HTR-8/SVneo (cell line): ENCODE measurements around the gene WDR62.

ENCODE experiments used
- DNase-seq: peaks from one replicate; pipeline ENCODE4 v3.0.0; 2011; ENCODE audit warnings: low spot score, mixed read lengths; ENCODE audit not compliant: insufficient read length
- FAIRE-seq: peaks from 2 replicates; lab custom pipeline; 2011; peaks lifted over from hg19 to GRCh38; lab: Jason Lieb, UNC

The WDR62 gene

DNA sequence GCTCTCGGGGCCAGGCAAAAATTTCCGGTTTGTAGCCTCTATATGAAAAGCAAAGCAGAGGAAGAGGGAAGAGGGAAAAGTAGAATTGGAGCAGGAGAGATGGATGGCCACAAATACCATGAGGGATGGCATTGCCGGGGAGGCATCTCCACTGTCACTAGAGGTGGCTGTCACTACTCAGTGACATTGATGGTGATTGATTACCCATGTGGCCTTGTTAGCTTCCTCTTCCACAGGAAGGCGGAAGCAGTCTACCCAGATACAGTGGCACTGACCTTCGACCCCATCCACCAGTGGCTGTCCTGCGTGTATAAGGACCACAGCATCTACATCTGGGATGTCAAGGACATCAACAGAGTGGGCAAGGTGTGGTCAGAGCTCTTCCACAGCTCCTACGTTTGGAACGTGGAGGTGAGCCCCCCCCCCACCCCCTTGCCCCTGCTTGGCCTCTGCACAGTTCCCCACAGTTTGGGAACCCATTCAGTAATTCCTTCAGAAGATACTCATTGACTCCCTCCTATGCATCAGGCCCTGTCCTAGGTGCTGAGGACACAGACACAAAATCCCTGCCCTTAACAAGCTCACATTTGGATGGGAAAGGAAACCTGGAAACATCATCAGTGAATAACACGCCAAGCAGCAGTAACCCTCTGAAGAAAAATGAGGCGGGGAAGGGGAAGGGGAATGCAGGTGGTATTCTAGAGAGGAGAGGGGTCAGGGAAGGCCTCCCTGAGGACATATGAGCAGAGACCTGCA is 18.6 kb downstream of the WDR62 start:
- FAIRE-seq (no peak), DNase-seq (no peak)

DNA sequence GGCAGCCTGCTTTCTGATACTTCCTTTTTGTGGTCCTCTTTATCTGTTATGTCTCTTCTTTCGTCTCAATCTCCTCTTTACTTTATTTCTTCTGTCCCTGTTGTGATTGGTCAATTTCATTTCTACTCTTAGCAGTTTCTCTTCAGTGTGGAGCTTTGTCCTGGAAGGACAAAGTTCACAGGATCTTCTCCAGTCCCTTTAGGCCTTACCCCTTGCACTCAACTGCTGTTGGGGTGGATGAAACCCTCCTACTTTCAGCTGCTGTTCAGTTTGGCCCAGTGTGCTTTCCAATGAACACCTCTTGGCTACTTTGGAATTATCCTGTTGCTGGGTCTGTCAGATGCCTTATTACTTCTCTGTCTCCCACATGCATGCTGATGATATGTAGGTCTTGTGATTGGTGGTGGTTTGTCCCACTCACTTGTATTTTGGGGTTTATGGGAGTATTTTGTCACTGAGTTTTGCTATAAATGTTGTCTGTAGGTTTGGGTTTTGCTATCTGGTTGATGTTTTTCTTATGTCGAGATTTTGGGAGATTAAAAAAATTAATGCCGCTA is 24.8 kb downstream of the WDR62 start:
- DNase-seq (no peak), FAIRE-seq (no peak)

DNA sequence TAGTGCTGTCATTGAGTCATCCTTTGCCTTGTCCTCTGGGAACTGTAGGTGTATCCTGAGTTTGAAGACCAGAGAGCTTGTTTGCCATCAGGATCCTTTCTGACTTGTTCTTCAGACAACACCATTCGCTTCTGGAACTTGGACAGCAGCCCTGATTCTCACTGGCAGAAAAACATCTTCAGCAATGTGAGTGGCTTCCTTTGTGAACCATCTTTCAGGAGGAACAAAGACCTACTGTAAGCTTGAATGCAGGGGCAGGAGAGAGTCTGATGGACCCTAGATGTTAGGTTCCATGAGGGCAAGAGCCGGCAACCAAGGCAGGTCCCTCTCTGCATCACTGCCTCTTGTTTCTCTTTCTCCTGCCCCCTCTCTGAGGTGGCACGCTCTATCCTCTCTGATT is 26.7 kb downstream of the WDR62 start:
- no peak for FAIRE-seq
- DNase-seq = no peak

DNA sequence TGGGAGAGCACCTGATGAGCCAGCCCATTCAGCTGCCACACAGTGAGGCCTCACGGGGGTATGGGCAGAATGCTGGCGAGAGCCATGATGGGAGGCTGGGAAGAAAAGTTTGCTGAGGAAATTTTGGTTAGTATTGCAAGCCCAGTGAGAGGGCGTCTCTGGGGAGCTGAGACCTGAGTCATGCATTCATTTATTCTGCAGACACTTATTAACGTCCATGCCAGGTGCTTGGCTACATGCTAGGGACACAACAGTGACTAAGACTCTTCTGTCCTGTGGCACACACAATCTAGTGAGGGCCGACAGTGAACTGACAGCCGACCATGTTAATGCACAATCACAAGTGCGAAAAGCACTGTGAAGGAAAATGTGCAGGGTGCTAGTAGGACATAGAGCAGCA is 27.2 kb downstream of the WDR62 start:
- FAIRE-seq (no peak), DNase-seq (no peak)

DNA sequence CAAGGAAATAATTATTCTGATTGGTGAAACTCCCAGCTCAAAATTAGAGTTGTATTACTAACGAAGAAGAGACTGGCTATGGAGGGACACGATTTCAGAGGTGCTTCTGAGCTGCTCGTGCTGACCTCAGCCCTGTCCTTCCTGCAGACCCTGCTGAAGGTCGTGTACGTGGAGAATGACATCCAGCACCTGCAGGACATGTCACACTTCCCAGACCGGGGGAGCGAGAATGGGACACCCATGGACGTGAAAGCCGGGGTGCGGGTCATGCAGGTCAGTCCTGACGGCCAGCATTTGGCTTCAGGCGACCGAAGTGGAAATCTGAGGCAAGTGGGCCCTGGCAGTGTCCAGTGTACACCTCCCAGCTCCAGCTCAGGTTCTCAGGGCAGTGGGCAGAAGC is 28.2 kb downstream of the WDR62 start:
- FAIRE-seq = no peak
- DNase-seq = no peak

DNA sequence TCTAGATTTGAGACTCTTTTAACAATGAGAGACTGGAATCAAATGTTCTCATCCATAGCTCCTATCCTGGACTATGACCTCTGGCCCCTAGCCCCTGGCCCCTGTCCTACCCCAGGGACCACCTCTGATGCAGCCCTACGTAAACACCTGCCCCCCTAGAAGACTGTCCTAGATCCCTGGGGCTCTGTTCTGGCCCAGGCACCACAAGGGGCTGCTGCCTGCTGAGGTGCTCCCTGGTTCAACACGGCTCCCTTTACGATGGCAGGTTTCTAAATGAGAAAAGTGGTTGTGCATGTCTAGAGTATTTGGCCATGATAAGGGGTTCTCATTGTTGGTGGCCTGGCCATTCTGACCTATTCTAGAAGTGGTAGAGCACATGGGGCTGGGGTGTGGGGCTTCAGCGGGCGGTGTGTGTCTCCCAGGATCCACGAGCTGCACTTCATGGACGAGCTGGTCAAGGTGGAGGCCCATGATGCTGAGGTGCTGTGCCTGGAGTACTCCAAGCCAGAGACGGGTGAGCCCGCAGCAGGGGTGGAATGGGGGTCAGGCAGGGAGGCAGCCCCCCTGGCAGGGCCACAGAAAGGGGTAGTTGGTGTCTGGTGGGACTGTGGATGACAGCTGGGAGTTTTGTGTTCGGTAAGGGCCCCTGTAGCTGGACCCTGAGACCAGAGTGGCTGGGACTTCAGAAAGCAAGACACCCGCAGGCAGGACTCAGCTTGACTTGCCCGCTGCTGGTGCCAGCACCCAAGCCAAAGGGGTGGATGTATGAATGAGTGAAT is 29.7 kb downstream of the WDR62 start:
- DNase-seq (no peak), FAIRE-seq (no peak)

DNA sequence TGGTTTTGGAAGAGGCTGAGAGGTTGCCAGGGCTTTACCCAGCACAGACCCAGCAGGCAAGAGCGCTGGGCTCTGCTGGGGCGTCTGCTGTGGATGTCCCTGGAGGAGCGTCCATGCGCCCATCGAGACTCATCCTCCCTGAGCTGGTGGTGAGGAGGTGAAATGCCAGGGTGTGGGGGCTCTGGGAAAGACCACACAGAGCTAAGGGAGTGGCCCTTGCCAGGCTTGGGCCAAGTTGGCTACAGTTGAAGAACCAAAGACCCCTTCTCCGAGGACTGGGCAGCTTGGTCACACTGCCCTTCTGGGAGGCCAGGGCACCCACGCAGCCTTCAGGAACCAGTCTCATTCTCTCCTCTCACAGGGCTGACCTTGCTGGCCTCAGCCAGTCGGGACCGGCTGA is 31.6 kb downstream of the WDR62 start:
- no peak for FAIRE-seq
- DNase-seq = no peak

DNA sequence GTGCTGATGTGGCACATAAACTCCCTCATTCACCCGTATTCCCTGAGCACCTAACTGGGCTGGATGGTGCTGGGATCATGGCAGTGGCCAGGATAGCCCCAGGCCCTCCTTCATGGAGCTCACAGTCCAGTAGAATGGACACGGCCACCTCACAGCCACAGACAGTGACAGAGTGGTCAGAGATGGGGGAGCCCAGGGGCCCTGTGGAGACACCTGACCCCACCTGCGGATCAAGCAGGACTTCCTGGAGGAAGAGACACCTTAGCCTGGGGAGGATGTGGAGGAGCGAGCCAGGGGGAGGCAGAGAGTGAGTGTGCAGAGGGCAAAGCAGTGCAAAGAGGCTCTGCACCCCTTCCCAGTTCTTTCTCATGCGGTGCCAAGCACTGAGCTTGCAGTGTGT is 35.1 kb downstream of the WDR62 start:
- no peak for DNase-seq
- FAIRE-seq = no peak

DNA sequence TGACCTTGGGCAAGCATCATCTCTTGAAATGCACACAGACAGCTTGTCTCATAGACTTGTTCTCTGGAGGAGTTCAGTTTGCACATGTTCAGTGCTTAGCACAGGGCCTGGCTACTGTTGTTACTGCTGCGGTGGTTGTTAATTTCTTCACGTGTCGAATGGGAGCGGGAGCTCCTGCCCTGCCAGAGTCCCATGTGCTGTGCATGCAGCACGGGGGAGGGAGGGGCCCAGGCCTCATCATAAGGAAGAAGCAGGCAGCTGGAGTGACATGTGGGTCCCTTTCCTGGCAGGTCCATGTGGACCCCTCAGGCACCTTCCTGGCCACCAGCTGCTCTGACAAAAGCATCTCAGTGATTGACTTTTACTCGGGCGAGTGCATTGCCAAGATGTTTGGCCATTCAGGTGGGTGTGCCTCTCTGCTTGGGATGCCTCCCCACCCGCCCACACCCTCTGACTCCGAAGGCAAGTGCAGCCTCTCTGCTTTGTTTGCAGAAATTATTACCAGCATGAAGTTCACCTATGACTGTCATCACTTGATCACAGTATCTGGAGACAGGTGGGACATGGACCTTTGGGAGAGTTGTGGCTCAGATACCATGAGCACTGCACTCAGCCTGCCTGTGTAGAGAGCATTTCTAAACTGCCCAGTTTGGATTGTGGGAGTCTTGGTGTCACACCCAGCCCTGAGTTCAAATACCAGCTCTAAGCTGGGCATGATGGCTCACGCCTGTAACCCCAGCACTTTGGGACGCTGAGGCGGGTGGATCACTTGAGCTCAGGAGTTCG is 36.4 kb downstream of the WDR62 start:
- FAIRE-seq (no peak), DNase-seq (no peak)

DNA sequence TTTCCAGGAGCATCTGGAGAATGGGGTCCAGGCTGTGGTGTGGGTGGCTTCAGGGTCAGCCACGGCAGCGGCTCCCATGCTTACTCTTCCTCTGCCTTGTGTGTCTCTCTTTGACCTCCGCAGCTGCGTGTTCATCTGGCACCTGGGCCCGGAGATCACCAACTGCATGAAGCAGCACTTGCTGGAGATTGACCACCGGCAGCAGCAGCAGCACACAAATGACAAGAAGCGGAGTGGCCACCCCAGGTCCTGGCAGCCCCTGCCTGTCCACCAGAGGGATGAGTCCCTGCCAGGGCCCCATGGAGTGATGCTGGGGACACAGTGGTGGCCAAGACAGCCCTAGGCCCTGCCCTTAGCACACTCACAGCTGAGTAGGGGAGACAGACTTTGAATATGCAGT is 37.9 kb downstream of the WDR62 start:
- no peak for FAIRE-seq
- no peak for DNase-seq

DNA sequence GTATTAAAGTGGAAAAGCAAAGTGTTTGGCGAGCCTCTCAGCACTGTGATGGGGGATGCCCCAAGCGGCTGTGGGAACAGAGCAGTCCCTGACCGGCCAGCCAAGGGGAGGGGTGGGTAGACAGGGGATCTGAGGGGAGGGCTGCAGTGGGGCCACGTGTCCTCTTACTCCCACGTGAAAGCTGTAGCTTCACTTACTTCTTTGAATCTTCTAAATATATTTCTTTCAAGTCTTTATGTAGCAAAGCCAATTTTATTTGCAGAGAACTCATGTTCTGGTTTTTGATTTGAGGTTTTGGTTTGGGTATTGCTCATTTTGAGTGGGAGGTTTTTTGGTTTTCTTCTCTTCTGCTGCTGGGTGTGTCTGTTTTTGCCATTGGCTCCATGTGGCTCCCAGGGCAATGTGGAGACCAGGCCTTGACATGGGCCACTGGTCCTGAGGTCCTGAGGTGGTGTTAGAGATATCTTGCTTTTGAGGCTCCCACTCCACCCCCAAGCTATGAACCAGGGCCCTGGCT is 38.5 kb downstream of the WDR62 start:
- DNase-seq (no peak), FAIRE-seq (no peak)

DNA sequence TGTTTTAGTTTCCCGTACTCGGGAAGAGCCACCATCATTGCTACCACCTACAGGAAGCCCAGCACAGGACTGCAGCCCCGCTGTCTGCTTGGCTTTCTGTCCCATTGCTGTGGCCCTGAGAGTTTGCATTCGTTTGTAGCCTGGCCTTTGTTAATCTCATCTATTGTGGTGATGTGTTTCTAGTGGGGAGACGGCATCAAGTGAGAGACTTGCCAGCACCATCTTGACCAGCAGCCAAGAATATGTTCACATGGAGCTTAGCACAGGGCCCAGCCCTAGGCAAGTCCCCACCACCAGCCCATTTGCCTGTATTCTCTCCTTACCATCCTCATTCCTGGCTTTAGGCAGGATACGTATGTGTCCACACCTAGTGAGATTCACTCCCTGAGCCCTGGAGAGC is 39.0 kb downstream of the WDR62 start:
- no peak for DNase-seq
- FAIRE-seq = no peak

DNA sequence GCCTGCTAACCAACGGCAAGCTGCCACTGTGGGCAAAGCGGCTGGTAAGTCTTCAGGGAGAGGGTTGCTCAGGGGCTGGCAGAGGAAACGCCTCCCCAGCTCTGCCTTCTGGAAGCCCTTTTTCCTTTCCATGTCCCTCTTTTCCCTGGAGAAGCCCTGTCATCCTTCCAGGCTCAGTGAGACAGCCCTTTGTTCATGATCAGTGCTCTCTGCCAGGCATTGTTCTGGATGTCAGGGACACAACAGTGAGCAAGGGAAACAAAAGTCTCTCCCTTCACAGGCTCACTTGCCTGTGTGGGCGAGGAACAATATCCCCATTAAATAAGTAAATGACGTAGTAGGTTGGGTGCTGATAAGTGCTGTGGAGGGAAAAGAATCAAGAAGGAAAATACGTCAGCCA is 42.3 kb downstream of the WDR62 start:
- DNase-seq = no peak
- no peak for FAIRE-seq

DNA sequence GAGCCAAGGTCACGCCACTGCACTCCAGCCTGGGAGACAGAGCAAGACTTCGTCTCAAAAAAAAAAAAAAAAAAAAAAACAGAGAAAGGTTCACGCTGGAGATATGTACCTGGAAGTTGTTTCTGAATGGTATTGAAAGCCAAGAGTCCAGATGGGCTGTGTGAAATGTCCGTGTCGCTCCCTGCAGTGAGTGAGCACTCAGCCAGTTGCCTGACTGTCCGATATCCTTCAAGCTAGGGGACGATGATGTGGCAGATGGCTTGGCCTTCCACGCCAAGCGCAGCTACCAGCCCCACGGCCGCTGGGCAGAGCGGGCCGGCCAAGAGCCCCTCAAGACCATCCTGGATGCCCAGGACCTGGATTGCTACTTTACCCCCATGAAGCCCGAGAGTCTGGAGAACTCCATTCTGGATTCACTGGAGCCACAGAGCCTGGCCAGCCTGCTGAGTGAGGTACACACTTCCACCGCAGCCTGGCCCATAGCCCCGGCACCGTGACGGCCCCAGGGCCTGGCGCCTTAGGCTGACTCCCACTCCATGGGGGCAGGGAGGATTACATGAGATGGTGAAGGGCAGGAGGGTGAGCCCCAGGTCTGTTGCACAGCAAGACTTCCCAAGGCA is 44.6 kb downstream of the WDR62 start:
- DNase-seq (no peak), FAIRE-seq (no peak)

DNA sequence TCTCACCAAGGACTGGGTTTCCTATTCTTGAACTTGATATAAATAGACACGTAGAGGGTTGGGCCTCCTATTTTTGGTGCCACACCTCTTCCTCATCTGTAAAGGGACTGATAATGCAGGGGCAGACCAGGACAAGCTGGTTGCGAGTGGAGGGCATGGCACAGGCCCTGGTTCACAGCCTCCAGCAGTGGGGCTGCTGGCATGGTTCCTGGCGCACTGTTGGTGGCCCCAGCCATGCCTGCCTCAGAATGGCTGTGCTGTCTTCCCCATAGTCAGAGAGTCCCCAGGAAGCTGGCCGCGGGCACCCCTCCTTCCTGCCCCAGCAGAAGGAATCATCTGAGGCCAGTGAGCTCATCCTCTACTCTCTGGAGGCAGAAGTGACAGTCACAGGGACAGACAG is 45.8 kb downstream of the WDR62 start:
- DNase-seq = no peak
- FAIRE-seq = no peak

DNA sequence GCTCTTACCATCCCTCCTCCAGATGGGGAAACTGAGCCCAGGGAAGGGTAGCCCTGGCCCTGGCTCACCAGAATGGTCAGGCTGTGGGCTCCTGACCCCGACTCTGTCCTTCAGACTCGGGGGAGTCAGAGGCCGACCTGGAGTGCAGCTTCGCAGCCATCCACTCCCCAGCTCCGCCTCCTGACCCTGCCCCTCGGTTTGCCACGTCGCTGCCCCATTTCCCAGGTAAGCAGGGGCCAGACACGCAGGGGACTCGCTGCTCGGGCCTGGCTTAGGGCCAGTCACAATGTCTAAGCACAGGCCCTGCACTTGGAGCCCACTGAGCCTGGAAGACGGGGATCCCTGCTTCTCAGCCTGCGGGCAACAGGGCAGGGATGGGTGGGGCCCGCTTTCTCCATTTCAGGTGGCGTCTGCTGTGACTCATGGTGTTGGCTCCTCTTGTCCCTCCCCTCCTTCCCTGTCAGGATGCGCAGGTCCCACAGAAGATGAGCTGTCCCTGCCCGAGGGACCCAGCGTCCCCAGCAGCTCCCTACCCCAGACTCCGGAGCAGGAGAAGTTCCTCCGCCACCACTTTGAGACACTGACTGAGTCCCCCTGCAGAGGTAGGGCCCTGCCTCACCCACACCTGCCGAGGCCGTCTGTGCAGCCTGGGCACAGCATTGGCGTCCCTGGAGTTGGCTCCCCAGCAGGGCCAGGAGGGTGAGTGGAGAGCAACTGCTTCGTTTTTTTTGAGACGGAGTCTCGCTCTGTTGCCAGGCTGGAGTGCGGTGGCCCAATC is 47.0 kb downstream of the WDR62 start:
- FAIRE-seq = no peak
- no peak for DNase-seq

DNA sequence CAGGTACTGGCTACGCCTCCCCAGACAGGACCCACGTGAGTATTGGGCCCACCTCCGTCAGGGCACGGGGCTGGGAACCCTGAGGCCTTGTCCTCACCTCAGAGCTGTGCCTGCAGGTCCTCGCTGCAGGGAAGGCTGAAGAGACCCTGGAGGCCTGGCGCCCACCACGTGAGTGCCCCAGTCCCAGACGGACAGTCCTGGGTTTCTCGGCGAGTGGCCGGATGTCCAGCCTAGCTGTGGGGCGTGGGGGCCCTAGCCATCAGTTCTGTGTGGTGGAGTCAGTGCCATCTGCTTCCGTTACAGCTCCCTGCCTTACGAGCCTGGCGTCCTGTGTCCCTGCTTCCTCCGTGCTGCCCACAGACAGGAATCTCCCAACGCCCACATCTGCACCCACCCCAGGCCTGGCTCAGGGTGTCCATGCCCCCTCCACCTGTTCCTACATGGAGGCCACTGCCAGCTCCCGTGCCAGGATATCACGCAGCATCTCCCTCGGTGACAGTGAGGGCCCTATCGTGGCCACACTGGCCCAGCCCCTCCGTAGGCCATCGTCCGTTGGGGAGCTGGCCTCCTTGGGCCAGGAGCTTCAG is 48.4 kb downstream of the WDR62 start:
- FAIRE-seq (no peak), DNase-seq (no peak)

DNA sequence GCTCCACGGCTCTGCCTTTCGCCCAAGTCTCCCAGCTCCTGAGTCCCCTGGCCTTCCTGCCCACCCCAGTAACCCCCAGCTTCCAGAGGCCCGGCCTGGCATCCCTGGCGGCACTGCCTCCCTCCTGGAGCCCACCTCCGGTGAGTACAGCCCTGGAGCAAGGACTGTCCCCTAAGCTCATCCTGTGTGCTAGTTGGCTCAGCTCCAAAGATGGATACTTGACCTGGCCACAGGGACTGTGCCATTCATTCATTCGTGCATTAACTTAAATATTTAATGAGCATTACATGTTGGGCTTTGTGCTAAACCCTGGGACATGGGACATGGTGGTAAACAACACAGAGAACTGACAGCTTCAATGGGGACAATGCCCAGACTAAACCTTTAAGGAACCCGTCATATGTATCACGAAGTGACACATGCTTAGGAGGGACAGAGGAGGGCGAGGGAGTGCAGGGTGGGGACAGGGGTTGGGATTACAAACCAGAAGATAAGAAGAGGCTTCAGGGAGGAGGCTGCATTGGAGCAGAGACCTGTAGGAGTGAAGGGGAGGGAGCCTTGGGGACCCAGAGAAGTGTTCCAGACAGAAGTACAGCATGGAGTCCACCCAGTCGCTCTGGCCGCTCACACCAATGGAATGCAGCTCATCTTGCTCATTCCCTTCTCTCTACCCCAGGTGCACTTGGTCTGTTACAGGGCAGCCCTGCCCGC is 49.3 kb downstream of the WDR62 start:
- FAIRE-seq (peak; percentile 33), DNase-seq (no peak)
